ENCODE data around the gene DOCK7.

DNA sequence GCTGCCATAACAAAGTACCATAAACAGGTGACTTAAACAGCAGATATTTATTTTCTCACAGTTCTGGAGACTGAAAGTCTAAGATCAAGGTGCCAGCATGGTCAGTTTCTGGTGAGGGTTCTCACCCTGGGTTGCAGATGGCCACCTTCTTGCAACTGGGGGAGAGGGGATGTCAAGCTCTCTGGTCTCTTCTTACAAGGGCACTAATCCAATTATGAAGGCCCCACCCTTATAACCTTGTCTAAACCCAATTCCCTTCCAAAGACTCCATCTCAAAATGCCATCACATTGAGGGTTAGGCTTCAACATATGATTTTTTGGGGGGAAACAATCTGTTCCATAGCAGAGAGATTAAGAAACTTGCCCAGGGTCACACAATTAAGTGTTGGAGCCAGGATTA is 115.7 kb downstream of the DOCK7 start:
- TF ChIP-seq, protein P1, sequence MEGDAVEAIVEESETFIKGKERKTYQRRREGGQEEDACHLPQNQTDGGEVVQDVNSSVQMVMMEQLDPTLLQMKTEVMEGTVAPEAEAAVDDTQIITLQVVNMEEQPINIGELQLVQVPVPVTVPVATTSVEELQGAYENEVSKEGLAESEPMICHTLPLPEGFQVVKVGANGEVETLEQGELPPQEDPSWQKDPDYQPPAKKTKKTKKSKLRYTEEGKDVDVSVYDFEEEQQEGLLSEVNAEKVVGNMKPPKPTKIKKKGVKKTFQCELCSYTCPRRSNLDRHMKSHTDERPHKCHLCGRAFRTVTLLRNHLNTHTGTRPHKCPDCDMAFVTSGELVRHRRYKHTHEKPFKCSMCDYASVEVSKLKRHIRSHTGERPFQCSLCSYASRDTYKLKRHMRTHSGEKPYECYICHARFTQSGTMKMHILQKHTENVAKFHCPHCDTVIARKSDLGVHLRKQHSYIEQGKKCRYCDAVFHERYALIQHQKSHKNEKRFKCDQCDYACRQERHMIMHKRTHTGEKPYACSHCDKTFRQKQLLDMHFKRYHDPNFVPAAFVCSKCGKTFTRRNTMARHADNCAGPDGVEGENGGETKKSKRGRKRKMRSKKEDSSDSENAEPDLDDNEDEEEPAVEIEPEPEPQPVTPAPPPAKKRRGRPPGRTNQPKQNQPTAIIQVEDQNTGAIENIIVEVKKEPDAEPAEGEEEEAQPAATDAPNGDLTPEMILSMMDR (conservative IDR thresholded peaks at IDR 0.05), result no peak
- no peak for TF ChIP-seq ZFX (IDR thresholded peaks at IDR 0.05)
